Dermis microvascular lymphatic vessel endothelial cell (primary cell): ENCODE results near the gene MALRD1. TPM values are rescaled to one million over a fixed set of nuclear protein-coding genes. Genes with fewer than 3 reads are reported as not detected.

Experiments
- DNase-seq, 2 donors: peaks; one replicate each; pipeline versions ENCODE4 v3.0.0 to v3.0.0-alpha.2; 2010; ENCODE audit warnings: low read depth in 2 of 2
- total RNA-seq: library from RNA; depleted of rRNA; stranded (reverse); fragments of >200 nt; gene quantifications from 2 replicates; pipeline ENCODE4 v1.2.1, GENCODE V29; 2014

The MALRD1 gene
- total RNA-seq, 1 donor from 2014 or later, result not detected

DNA sequence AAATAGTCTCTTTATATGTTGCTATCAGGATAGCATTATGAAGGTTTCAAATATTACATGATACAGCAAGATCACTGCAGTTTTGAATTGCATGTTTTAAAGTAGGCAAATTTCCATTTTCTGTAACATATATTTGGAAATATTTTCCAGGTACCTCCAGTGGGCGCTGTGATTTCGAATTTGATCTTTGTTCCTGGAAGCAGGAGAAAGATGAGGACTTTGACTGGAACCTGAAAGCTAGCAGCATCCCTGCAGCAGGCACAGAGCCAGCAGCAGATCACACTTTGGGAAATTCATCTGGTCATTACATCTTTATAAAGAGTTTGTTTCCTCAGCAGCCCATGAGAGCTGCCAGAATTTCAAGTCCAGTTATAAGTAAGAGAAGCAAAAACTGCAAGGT, 299.0 kb downstream of the MALRD1 start:
- no peak for DNase-seq

GRCh38 chr10:19367176-19367575, 318.6 kb downstream of the MALRD1 start:
- DNase-seq, result no peak

DNA sequence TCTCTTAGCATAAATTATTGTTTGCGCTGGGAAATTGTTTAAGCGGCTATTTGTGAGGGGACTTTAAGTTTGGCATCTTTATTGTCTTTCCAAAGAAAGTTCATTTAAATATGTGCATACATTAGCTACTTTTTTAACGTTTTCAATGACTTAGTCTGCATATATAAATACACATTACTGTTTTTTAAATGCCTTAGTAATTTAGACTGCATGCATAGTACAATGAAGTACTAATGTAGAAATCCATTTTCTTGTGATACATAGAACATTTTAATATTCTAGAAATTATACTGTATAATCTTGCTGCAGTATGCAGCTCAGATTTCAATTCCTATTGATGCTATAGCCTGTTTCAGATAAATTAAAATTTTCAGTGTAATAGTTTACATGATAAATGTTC, 325.4 kb downstream of the MALRD1 start:
- DNase-seq, result no peak

DNA sequence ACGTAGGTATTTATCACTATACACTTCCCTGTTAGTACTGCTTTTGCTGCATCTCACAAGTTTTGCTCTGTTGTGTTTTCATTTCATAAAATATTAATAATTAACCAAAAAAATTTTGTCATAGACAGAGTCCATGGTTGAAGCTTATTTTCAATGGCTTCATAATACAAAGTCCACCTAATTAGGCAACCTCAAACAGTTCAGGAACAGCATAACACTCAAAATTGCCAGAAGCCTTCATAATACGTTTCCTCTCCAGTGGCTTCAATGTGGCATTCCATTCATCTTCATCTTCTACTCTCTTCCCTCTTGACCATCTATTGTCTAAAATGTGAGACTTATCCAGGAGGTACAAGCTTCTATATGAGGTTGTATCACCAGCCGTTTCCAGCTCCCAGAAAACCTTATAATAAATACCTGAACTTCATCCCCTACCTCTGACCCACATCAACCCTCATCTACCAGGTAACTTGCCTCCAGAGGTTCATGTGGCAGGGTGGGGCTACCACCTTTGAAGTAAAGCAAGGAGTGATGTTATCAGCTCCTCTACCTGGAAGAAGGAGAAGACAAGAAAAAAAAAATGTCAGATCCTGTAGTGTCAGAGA, 337.3 kb downstream of the MALRD1 start:
- DNase-seq, result no peak

DNA sequence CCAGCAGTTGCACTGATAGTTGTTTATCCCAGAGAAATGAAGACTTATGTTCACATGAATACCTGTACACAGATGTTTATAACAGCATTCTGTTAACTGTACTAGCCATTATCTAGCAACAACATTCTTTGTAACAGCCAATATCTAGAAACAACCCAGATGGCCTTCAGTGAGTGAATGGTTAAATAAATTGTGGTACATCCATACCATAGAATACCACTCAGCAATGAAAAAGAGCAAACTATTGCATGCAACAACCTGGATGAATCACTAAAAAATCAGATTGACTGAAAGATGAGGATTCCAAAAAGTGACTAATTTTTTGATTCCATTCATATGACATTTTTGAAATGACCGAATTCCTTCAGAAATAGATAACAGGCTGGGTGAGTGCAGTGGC, 360.3 kb downstream of the MALRD1 start:
- no peak for DNase-seq

DNA sequence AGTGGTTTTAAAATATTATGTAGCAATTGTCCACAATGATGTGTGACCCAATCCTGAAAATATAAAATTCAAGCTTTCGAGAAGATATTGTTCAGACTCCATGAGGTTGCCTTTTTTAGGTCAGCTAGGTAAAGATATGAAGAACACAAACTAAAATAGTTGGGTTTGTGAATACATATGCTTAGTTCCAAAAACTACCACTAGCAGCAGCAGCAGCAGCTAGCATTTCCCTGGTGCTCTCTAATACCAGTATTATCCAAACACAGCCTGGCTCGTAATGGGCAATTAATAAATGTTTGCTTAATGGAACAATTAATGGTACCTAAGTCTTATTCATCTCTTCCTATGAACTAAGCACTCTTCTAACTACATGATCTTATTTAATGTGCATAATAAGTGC, 362.5 kb downstream of the MALRD1 start:
- no peak for DNase-seq

- DNase-seq, result no peak
These were observed 363.9 kb downstream of the MALRD1 start for GRCh38 chr10:19412531-19412930.

DNA sequence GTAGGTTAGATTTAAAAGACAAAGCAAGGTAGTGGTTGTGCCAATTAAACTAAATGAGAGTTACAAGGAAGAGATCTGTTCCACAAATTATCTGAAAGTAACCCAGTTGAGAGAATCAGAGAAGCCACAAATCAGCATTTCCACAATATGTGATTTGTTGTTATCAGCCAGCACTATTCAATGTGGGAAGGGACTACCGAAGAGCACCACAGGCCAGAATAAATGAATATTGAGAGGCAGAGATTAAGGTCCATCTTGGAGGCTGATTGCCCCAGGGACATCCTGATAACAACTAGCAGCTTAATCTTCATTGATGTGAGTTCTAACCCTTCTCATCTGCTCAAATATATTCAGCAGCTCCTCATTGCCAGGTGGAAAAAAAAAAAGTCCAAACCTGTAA, 367.6 kb downstream of the MALRD1 start:
- no peak for DNase-seq

DNA sequence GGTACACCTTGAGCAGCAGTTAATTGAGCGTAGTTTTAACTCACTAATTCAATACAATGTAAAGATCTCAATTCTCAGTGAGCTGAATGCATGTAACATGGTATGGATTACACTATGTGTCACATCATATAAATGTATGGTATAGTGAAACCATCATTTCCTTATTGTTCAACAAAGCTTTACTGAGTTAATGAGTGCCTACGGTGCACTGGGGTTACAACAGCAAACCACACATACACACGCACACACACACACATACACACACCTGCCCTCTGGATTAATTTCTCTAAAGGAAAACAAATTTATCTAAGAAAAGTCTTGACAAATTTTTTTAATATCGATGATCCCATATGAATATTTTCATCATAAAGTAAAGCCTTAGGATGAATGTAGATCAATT, 369.1 kb downstream of the MALRD1 start:
- no peak for DNase-seq

DNA sequence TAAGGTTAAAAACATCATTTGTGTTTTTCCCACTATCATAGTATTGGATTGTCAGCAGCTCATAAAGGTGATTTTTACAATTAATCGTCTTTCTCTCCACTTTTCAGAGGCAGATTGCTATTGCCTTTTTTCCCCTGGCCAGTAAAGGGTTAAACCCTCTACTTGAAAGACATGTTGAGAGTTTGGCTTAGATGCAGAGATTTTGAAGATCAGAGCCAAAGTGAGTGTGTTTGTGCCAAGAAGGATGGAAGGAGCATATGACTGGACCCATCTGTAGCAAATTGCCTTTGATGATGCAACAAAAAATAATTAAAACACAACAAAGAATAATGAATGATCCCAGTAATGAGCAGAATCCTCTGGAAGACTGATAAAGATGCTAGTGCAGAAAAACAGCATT, 373.1 kb downstream of the MALRD1 start:
- DNase-seq, result no peak

DNA sequence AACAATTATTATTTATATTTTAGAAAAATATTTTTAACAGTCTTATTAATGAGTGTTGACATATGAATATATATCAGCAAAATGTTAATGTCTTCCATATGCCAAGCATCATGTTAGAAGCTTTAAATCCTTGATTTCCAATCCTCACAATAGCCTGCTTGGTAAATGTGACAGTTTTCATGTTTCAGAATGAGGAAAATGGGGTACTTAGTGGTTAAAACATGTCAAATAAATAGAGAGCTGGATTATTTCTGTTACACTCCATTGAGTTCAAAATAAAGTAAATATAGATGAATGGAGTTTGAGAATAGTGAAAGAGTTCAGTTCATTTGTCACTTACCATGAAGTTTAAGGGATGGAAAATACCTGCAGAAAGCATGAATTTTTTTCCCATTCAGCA, 377.4 kb downstream of the MALRD1 start:
- DNase-seq, result no peak

GRCh38 chr10:19431622-19432351, 383.2 kb downstream of the MALRD1 start:
- no peak for DNase-seq

DNA sequence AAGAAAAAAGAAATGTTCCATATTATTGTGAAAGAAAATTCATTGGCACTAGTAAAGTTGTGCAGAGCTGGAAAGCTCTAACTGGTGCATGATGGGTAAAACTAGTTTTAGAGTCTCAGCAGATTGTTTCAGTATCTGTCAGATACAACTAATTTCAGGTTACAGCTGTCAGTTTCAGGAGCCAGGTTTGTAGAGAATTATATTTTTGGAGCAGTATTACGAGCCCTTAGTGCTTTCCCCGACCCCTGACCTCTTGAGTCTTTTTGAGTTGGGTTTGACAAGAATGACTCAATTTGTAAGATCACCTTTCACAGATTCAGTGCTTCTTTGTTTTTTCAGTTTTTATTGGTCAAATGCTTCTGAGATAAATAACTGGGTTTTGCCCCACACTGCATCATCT, 401.3 kb downstream of the MALRD1 start:
- DNase-seq, result no peak

- DNase-seq, result no peak
These were observed 402.8 kb downstream of the MALRD1 start for GRCh38 chr10:19451356-19451755.

GRCh38 chr10:19451937-19452336, 403.3 kb downstream of the MALRD1 start:
- DNase-seq, result no peak

- DNase-seq, result no peak
These were observed 405.4 kb downstream of the MALRD1 start for GRCh38 chr10:19453967-19454366.

GRCh38 chr10:19461588-19461987, 413.0 kb downstream of the MALRD1 start:
- DNase-seq, result no peak

GRCh38 chr10:19466709-19467108, 418.1 kb downstream of the MALRD1 start:
- DNase-seq, result no peak

DNA sequence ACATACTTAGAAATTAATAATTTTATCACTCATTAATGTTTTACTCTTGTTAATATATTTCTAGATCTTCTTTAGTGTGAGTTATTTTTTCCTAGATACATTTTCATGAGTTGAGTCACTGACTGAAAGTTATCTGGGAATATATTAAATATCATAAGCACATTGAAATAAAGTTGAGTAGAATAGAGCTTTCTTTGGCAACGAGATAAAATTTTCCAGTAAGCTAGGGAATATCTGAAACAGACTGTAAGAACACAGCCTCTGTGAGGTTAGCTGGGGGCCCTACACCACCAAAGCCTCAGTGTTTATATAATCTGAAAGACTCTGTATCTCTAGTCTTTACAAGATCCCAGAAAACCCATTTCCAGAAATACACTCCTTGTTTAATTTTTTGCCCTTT, 419.8 kb downstream of the MALRD1 start:
- no peak for DNase-seq

- DNase-seq, result no peak
These were observed 420.9 kb downstream of the MALRD1 start for GRCh38 chr10:19469521-19469920.

- no peak for DNase-seq
These were observed 431.3 kb downstream of the MALRD1 start for GRCh38 chr10:19479854-19480253.

- DNase-seq, result no peak
These were observed 431.8 kb downstream of the MALRD1 start for GRCh38 chr10:19480353-19480752.

GRCh38 chr10:19483421-19483820, 434.8 kb downstream of the MALRD1 start:
- DNase-seq, result no peak
